ENCODE results near the gene WNT3.

- no peak for TF ChIP-seq POLR2A (IDR thresholded peaks at IDR 0.05)
- no peak for TF ChIP-seq CTCF (IDR thresholded peaks at IDR 0.05)
Measured at GRCh38 chr17:46811978-46812583, 6.4 kb downstream of the WNT3 start.

Measured in heart left ventricle (tissue), 13 donors.